DMS 273 treated with DMSO at 0.1 percent for 48 hours (cell line): ENCODE results near the gene TH.
A peak's percentile ranks its signal among the peaks of the same experiment; 100 is the strongest.

Source experiments
- DNase-seq: peaks from one replicate; lab custom pipeline; 2025; lab: John Stamatoyannopoulos, UW

TH gene

DNA sequence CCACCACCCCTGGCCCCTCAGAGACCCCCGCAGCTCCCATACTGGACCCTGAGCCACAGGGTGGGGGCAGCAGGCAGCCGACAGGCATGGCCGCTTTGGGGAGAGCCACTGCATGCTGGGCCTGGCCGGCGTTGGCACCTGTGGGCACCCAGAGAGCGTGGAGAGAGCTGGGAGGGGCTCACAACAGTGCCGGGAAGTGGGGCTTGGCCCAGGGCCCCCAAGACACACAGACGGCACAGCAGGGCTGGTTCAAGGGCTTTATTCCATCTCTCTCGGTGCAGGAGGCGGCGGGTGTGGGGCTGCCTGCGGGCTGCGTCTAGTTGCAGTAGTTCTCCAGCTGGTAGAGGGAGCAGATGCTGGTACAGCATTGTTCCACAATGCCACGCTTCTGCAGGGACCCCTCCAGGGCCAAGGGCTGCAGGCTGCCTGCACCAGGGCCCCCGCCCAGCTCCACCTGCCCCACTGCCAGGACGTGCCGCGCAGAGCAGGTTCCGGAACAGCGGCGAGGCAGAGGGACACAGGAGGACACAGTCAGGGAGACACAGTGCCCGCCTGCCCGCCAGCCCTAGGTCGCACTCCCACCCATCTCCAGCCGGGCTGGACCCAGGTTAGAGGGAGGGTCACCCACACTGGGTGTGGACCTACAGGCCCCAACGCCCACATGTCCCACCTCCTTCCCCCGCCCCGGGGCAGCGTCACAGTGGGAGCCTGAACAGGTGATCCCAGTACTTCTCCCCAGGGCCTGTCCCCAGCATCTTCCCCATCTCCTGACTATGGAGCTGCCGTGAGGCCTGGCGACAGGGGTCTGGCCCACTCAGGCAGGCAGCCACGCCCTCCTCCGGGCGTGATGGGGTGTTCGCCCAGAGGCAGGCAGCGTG lies 11.8 kb downstream of the TH start:
- DNase-seq: no peak

DNA sequence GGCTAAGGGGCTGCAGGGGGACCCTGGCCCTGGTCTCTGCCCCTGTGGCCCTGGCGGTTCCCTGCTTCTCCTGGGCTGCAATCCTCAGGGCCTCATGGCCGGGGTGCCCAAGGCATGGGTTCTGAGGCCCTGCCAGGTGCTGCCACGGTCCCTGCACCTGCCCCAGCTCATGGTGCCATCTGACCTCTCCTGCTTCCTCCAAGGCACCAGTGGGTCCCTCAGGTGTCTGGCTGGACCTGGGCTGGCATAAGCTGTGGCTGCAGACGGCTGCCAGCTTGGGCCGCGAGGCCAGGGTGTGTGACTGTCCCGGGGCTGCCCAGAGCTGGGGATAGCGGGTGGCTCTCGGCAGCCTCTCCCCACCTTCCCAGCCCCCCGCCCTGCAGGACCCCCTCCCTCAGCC lies 12.6 kb downstream of the TH start:
- no peak for DNase-seq

DNA sequence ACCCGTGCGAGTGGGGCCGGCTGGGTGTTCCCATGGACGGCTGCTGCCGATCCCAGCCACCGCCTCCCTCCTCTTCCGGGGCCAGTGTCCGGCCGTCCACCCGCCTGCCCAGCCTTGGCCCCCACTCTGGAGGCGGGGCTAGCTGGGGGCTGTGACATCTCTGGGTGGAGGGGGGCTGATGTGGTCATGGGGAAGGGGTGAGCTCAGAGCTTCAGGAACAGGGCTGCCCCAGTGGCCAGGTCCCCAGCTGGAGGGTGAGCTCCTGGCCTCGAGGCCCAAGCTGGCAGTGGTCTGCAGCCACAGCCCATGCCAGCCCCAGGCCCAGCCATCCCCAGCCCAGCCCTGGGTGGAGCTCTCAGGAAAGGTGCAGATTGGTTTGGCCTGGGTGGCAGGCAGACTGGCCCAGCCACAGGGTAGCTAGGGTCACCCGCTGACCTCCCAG lies 13.3 kb downstream of the TH start:
- DNase-seq: no peak

DNA sequence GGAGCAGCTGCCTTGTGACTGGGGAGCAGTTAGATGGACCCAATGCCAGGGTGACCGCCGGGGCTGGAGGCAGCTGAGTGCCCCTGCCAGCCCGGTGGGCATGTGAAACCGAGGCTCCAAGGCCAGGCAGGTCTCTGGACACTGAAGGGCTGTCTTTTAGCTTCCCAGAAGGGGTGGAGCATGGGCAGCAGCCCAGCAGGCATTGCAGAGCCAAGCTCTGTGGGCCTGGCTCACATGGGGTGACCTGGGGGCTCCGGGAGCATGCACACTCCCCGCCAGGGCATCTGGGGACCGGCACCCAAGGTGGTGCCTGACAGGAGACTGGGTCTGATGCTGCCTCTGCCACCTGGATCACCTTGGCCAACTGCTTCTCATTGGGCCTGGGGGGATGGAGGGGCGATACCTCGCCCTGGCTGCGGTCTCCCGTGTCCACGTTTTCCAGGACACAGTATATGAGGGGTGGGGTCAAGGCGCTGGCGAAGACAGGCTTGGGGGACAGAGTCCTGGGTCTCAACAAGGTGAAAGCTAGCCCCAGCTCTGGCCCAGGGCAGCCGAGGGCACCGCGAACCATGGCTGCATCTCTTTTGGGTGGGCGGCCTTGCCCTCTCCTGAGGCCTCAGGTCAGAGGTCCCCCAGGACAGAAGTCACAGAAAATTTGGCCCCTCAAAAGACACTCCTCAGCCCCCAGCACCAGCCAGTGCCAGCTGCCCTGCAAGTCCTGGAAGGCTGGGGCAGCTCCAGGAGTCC lies 14.1 kb downstream of the TH start:
- no peak for DNase-seq

DNA sequence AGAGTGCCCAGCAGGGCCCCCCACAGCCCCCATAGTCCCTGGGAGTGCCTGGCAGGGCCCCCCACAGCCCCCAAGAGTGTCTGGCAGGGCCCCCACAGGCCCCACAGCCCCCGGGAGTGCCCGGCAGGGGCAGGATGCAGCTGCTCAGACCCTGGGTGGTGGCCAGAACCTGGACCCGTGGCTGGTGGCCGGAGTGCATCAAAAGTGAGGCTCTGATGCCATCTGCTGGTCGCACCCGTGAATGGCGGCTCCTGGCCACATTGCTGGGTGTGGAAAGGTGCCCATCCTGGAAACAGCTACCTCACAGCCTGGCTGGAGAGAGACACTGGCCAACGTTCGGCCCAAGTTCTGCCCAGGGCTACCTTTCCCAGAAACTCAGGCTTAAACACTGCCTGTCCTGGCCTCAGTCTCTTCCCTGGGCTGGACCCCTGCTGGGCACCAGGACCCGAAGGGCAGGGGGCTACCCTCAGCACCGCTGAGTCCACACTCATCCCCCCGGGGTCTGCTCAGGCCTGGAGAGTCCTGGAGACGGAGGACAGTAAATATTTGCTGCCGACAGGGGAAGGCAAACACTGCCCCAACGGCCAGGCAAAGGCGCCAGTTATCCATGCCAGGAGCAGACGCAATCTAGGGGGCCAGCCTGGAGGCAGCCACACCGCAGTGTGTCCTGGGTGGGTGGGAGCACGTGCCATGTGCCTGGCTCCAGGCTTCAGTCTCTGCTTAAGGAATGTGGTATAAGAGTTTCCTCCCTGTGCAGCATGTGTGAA lies 15.0 kb downstream of the TH start:
- DNase-seq: no peak

DNA sequence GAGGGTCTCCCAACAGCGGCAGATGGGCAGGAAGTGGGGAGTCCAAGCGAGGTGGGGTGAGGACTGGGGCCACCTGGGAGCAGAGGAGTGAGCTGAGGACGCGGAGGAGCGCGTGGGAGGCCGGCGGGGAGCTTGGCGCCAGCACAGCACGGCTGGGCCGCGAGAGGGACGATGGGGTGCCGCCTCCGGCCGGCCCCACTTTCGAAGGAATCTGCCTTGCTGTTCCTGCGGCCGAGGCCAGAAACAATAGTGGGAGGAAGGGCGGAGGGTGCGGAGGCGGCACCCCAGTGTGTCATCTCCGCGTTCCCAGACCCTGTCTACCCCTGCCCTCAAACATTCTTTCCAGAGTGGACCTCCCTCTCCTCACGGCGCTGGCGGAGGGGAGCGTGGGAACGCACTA lies 16.1 kb downstream of the TH start:
- no peak for DNase-seq

DNA sequence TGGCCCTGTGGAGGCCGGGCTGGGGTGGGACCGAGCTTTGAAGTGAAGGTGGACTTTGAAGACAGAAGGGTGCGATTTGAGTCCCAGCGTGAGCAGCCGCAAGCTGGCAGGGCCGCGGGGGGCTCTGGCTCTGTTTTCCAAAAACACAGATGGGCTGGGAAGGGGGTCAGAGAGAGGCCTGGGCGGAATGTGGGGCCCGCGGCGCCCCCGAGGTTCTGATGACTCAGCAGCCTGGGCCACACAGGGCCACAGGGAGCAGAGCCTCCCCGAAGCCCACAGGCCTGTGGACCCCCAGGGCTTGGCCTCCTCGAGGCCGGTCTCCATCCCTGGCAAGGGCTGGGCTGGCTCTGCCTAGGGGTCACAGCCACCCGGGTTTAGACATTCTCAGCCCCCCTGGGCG lies 16.7 kb downstream of the TH start:
- DNase-seq: no peak

DNA sequence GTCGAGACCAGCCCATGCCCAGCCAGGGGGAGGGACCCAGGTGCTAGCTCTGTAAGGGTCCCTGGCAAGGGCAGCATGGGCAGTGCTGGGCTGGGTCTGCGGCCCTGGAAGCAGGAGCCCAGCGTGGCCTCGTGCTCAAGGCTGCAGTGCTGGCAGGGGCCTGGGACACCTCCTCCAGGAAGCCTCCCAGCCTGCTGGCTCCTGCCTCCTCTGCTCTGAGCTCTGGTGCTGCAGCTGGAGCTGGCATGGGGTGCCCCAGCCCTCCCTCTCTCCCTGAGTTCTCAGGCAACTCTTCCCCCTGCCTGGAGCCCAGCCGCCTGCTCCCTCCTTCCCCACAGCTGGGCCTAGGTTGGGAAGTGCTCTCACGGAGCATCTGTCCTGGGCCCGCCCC lies 17.4 kb downstream of the TH start:
- DNase-seq: no peak

DNA sequence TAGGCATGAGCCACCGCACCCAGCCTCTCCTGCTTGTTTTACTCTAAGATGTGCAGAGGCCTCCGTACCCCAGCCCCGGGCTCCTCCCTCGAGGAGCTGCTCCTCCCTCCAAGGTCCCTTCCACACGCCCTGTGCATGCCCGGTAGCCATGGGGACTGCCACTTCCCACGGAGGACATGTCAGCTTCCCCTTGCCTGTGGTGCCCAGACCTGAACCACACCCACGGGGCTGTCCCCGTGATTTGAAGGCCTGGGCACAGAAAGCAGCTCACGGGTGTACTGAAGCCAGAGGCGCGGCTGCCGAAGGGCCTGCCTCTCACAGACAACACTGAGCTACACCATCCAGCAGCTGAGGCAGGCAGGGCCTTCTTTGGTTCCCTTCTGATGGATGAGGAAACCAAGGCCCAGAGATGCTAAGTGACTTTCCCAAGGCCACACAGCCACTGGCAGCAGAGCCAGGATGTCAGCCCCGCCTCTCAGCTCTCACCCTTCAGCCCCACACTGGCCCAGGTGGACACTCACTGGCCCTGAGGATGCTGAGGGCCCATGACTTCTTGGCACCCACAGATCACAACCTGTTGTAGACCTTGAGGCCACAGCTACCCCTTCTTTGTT lies 17.9 kb downstream of the TH start:
- DNase-seq: no peak

DNA sequence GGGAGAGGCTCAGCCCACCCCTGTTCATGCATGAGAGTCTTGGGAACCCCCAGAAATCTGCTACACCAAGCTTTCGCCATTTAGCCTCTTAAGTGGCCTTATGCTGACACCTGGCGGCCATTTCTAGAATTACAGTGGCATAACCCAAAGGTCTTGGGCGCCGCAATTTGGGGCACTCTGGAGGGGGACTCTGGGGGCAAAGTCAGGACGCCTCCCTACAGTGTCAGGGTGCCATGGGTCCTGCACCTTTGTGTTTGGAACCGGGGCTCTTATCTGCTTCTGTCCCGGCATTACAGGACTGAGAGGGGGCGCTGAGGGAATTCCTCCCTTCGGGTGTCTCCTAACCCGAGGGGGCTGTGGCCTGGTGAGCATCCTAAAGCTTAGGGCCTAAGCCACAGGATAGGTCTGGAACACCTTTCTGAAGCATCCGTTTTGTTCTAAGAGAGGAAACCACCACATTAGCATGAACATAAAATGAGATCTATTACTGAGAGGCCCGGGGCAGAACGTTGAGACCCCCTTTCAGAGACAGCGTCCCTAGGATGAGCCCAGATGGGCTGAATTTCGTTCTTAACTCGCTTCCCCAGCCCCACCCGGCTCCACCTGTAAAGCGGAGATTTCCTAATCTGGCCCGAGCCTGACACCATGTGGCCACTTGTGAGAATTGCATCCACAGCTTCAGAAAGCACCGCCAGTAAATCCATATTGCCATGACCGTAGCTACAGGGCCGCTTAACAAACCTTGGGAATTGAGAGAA lies 19.9 kb downstream of the TH start:
- peak; percentile 11 for DNase-seq

DNA sequence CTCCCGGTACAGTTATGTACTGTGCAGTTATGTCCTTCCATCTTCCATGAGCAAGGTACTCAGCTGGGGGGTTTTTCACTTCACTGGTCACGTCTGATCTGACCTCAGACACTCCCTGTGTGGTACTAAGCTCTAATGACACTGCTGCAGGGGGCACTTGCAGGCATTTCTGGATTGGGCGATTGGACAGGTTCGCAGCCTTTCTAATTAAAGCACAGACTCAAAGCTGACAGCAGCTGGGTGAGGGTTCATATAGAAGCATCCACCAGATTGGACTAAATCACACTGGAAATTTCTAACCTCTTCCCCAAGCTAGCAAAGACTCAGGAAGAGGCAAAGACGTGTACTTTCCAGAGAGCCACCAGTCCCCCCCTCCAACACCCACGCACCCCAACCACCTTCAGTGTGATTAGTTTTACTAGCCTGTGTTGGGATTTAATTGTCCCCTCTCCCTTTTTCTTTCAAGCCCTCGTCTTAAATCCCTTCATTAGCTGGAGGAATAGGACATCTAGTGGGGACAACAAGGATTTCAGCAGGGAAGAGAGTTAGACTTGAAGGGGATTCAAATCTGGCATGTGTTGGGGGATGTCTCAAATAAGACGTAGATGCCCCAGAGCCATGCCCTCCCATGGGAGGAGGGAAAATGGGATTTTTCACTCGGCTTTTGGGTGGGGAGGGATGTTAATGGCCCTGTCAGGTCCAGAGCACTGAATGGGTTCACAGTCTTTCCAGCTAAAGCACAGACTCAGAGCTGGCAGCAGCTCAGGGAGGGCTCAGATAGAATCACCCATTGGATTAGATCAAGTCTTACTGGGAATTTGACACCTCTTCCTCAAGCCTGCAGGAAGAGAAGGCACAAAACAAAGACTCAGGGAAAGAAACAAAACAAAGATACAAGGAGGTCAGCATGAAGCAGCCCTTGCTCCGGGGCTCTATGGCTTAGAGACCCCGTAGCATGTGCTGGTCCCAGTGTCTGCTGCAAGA lies 21.5 kb downstream of the TH start:
- DNase-seq: no peak

DNA sequence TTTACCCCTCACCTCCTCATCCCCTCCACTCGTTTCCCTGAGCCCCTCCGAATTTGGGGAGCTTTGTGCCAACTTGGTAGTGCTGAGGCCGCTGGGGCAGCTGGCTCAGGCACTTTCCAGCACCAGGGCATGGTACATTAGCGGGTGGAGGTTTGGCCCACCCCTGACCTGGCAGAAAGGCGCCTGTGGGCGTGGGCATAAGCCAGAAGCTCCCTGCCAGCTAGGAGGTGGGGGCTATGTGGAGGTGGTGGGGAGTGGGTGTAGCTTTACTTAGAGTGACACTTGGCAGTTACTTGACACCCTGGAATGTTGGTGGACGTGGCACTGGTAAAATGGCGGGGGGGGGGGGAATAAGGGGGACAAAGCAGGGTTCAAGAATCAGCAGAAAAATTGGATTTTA lies 22.2 kb downstream of the TH start:
- DNase-seq: no peak

DNA sequence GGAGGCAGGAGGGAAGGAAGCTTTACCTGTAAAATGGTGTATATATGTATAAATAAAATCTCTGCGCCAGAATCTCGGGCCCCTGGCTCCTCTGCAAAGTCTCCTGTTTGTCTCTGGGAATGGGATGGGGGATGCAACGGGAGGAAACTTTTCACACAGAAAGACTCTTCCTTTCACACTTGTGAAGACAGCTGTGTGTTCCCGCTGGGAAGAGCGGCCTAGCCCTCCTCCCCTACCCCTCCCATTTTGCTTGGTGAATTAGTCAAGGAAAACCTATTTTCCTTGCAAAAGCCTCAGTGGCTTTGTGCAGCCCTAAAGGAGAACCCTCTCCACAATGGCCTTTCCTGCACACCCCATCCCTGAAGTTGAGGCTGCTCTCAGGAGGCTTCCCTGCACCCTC lies 23.0 kb downstream of the TH start:
- no peak for DNase-seq

DNA sequence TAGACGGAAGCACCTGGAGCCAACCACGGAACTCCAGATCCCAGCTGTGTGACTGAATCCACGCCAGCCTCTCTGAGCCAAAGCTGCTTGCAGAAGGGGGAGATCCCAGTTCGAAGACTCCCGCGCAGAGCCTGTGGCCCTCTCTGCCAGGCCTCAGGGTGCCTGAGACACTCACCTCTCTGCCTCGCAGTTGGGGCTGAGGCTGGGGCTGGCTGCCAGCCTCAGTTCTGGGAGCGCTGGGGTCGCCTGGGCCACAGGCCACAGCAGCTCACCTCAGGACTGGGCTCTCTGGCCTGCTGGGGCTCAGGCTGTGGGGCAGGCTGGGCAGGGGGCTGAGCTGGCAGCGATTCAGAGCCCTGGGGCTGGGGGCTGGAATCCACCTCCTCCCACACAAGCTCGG lies 24.2 kb downstream of the TH start:
- no peak for DNase-seq

DNA sequence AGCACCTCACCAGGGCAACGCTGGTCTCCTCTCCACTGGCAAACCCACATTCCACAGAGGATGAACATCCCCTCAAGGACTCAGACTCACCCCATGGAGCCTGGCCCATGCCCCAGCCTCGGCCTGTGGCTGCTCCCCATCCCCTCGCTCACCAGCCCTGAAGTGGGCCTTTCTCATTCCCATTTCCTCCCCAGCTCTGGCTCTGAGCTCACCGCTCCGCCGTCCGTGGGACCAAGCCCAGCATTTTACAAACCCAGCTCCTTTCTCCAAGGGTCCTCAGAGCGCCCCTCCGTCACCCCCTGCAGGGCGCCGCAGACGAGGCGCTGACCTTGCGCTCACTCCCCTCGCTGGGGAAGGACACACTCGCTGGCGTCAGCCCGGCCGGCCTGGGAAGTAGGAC lies 25.6 kb downstream of the TH start:
- DNase-seq: no peak

DNA sequence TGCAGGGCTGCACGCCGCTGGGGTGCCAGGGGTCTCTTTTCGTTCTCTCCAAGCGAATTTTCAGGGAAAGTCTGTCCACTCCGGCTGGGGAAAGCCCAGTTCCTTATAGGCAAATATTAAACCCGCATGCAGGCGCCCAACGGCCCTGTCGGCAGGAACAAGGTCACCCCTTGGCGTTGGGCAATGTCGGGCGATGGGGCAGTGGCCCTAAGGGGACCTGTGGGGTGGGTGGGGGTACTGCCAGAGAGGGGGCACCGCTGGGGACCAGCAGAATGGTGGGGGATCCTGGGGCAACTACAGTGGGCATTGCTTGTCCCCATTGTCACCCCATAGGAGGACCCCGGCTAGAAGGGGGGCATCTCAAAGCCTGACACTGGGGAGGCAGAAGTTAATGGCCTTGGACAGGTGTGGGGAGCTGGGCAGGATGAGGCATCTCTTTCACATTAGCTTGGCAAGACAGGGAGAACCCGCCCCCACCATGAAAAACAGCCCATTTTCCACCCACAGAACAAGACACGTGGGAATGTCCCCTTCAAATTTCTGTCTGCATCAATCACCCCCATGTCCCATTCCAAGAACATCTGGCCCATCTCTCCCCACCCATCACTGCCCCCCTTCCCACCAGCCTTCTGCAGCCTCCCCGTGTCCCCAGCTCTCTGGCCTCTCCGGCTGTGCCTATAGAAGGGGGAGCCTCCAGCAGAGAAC lies 26.9 kb downstream of the TH start:
- no peak for DNase-seq

DNA sequence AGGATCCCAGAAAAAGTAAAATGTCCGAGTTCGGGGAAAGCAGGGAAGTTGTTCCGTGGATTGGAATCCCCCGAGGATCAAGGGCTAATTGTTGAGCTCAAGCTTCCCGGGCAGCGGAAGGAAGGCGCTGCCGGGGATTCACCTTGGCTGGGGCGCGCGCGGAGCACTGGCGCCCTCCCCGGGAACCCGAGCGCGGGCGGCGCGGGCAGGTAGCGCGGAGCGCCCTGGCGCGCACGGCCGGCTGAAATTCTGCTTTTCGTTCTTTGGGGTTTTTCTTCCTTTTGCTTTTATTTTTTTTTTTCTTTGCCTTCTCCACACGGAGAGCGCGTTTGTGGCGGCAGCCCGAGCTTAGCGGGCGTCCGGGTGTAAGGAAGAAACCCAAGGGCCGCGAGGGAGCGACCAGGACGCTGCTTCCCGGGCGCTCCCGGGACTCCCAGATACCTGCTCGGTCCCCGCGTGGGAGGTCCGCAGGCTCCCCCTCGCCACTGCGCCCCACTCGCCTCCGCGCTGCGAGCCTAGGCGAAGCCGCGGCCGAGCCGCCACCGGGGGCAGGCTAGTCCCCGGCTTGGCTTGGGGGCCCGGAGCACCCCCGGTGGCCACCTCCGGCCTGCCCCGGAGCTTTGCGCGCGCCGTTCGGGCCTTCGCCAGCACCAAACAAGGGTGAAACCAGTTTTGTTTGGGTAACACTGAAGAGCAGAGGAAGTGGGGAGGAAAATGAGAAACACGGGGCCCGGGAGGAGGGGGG lies 27.6 kb downstream of the TH start:
- DNase-seq: no peak

DNA sequence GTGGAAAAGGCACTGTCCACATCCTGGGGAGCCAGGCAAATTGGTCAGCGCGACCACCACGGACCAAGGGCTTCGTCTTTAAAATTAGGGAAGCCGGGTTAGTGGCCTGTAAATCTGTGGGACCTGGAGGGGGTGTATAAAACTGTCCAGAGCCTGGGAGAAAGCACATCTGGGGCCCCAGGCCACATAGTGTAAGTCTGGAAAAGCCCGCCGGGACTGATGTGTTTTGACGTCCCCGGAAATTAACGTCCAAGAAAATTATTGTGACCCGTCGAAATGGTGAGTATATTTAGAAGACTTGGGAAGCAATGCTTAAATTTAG lies 28.2 kb downstream of the TH start:
- no peak for DNase-seq

DNA sequence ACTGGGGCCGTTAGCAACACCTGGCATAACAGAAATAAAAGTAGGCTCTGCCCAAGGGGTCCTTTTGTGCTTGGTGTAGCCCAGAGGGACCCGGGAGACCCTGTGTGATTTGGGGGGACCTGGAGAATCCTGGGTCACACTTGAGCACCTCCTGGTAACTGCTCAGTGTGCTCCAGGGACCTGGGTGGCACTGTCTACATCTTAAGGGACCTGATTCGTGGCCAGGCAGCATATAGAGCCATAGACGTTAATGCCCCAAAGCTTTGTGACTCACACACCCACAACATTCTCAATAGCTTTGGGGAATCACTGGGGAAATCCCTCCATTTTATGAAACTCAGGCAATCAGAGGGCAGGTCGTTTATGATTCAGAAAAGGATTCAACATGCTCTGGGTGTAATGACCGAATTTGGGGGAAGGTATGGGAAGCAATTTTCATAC lies 28.8 kb downstream of the TH start:
- no peak for DNase-seq
